HCT116 (cell line): ENCODE results near the gene COL23A1. TPM values are rescaled to one million over a fixed set of nuclear protein-coding genes. Genes with fewer than 3 reads are reported as not detected.

Source experiments
- ATAC-seq: fragments of 200-7000 bp; cut with Tn5 transposase; 2 replicates; pipeline ENCODE4 v1.9.1; 2020; ENCODE audit warnings: mild to moderate bottlenecking, moderate library complexity
- BruUV-seq: library from RNA; stranded (reverse); fragments of 400-500 nt; replicated peaks from 2 replicates; lab custom pipeline; 2021; lab: Mats Ljungman, UMichigan
- CTCF ChIA-PET: fragments of 300-600 bp; sonication (Branson Sonifier 250); formaldehyde crosslinking; loops from one replicate; lab custom pipeline; 2021; ENCODE audit warnings: antibody characterized with exemption; lab: Charles Lee
- POLR2A ChIA-PET: fragments of 300-600, 350-600 bp; sonication (Branson Sonifier 250); formaldehyde crosslinking; loops from one replicate; lab custom pipeline; 2021; ENCODE audit warnings: antibody characterized with exemption; lab: Charles Lee
- RAD21 ChIA-PET, 2 experiments: fragments of 300-600 bp; sonication (Branson Sonifier 250); formaldehyde crosslinking; loops; one replicate each; lab custom pipeline; 2023; ENCODE audit warnings: low total read pairs in 2 of 2; ENCODE audit not compliant: uncharacterized antibody in 2 of 2, unreplicated experiment in 2 of 2, low non-redundant PET in 1 of 2; lab: Charles Lee
- DNase-seq: peaks from one replicate; pipeline ENCODE4 v3.0.0-alpha.2; 2010; ENCODE audit warnings: low read depth, low spot score
- H2AFZ ChIP-seq: fragments of 200-600 bp; shearing (Covaris generic), sonication (generic); 2 replicates; pipeline ENCODE4 v1.6.1; 2017; ENCODE audit warnings: low read depth, mixed run types, mixed read lengths, antibody characterized with exemption, low read length; ENCODE audit not compliant: poor library complexity, severe bottlenecking
- H3K27ac ChIP-seq: 2 replicates; pipeline ENCODE4 v1.5.1; 2012; ENCODE audit warnings: low read depth, low read length
- H3K27me3 ChIP-seq: fragments of 200-600 bp; sonication (generic); 2 replicates; pipeline ENCODE4 v1.6.1; 2016; ENCODE audit warnings: mixed run types, low read length, mixed read lengths; ENCODE audit not compliant: insufficient read depth
- H3K36me3 ChIP-seq, 2 experiments: fragments of 200-500 bp in 1 of 2; fragments of 200-600 bp in 1 of 2; sonication (Bioruptor generic) in 1 of 2; sonication (generic) in 1 of 2; 2 replicates each; pipeline versions ENCODE4 v1.5.1 to v1.6.1; 2014 to 2016; ENCODE audit warnings: low read length in 2 of 2, inconsistent platforms in 1 of 2, mixed read lengths in 1 of 2, mixed run types in 1 of 2; ENCODE audit not compliant: insufficient read depth in 2 of 2, control insufficient read depth in 1 of 2
- H3K4me1 ChIP-seq, 2 experiments: fragments of 200-600 bp in 1 of 2; sonication (generic) in 1 of 2; 2 replicates each; pipeline versions ENCODE4 v1.5.1 to v1.6.1; 2012 to 2017; ENCODE audit warnings: low read length in 2 of 2, inconsistent platforms in 1 of 2, mild to moderate bottlenecking in 1 of 2, mixed read lengths in 1 of 2, mixed run types in 1 of 2, moderate library complexity in 1 of 2; ENCODE audit not compliant: insufficient read depth in 2 of 2, control insufficient read depth in 1 of 2
- H3K4me2 ChIP-seq: fragments of 200-600 bp; sonication (generic); 2 replicates; pipeline ENCODE4 v1.6.1; 2017; ENCODE audit warnings: mixed run types, low read length, mixed read lengths
- H3K4me3 ChIP-seq, 2 experiments: fragments of 200-600 bp in 1 of 2; sonication (generic) in 1 of 2; replicated peaks in 1 of 2; 2 replicates each; pipeline ENCODE4 v1.5.1; 2011 to 2016; ENCODE audit warnings: low read length in 2 of 2, control low read depth in 1 of 2, low read depth in 1 of 2, mild to moderate bottlenecking in 1 of 2, mixed read lengths in 1 of 2, mixed run types in 1 of 2
- H3K79me2 ChIP-seq: fragments of 200-600 bp; sonication (generic); 2 replicates; pipeline ENCODE4 v1.6.1; 2017; ENCODE audit warnings: mild to moderate bottlenecking, mixed run types, low read length, moderate library complexity, mixed read lengths; ENCODE audit not compliant: insufficient read depth
- H3K9ac ChIP-seq: fragments of 200-600 bp; sonication (generic); 2 replicates; pipeline ENCODE4 v1.6.1; 2016; ENCODE audit warnings: low read length, mixed read lengths
- H3K9me2 ChIP-seq: fragments of 200-600 bp; sonication (generic), shearing (Covaris generic); 2 replicates; pipeline ENCODE4 v1.6.1; 2017; ENCODE audit warnings: mixed run types, mild to moderate bottlenecking, moderate library complexity; ENCODE audit not compliant: insufficient read depth
- H3K9me3 ChIP-seq, 2 experiments: fragments of 200-500 bp in 1 of 2; fragments of 200-600 bp in 1 of 2; sonication (Bioruptor generic) in 1 of 2; sonication (generic) in 1 of 2; 2 replicates each; pipeline ENCODE4 v1.6.1; 2014 to 2017; ENCODE audit warnings: low read length in 2 of 2, mixed read lengths in 2 of 2, inconsistent platforms in 1 of 2, low read depth in 1 of 2, mild to moderate bottlenecking in 1 of 2, mixed run types in 1 of 2, moderate library complexity in 1 of 2; ENCODE audit not compliant: control insufficient read depth in 1 of 2, insufficient read depth in 1 of 2
- H4K20me1 ChIP-seq: fragments of 200-600 bp; sonication (generic), shearing (Covaris generic); 2 replicates; pipeline ENCODE4 v1.6.1; 2017; ENCODE audit warnings: mixed run types, mild to moderate bottlenecking, moderate library complexity; ENCODE audit not compliant: insufficient read depth
- CEBPB ChIP-seq: IDR thresholded peaks from 2 replicates; pipeline ENCODE4 v1.6.1; 2012; ENCODE audit warnings: low read depth
- EGR1 ChIP-seq: IDR thresholded peaks from 2 replicates; pipeline ENCODE4 v1.6.1; 2012; ENCODE audit warnings: low read depth
- EZH2phosphoT487 ChIP-seq: fragments of 200-600 bp; IDR thresholded peaks from 2 replicates; pipeline ENCODE4 v1.6.1; 2018; ENCODE audit warnings: antibody characterized with exemption, borderline replicate concordance
- FOSL1 ChIP-seq: IDR thresholded peaks from 2 replicates; pipeline ENCODE4 v1.6.1; 2012; ENCODE audit warnings: low read depth
- JUND ChIP-seq: IDR thresholded peaks from 2 replicates; pipeline ENCODE4 v1.6.1; 2012
- POLR2A ChIP-seq: IDR thresholded peaks from 2 replicates; pipeline ENCODE4 v1.7.0; 2011; ENCODE audit warnings: borderline replicate concordance; ENCODE audit not compliant: insufficient read depth, insufficient read length; ENCODE audit errors: extremely low read depth
- POLR2AphosphoS5 ChIP-seq: IDR thresholded peaks from 2 replicates; pipeline ENCODE4 v1.6.1; 2011; ENCODE audit warnings: mild to moderate bottlenecking, low read depth, low read length, moderate library complexity
- RAD21 ChIP-seq: IDR thresholded peaks from 2 replicates; pipeline ENCODE4 v1.6.1; 2012; ENCODE audit warnings: low read depth, mild to moderate bottlenecking
- SIN3A ChIP-seq: IDR thresholded peaks from 2 replicates; pipeline ENCODE4 v1.6.1; 2012; ENCODE audit warnings: low read depth
- SP1 ChIP-seq: IDR thresholded peaks from 2 replicates; pipeline ENCODE4 v1.6.1; 2012; ENCODE audit warnings: low read depth
- TCF7L2 ChIP-seq: IDR thresholded peaks from 2 replicates; pipeline ENCODE4 v1.7.0; 2011; ENCODE audit warnings: borderline replicate concordance, inconsistent platforms; ENCODE audit not compliant: insufficient read depth, insufficient read length; ENCODE audit errors: extremely low read depth
- YY1 ChIP-seq: IDR thresholded peaks from 2 replicates; pipeline ENCODE4 v1.6.1; 2011; ENCODE audit warnings: low read length, low read depth, moderate library complexity, mild to moderate bottlenecking; ENCODE audit not compliant: insufficient replicate concordance; ENCODE audit errors: extremely low read depth
- ZNF274 ChIP-seq: fragments of 200-500 bp; sonication (Bioruptor generic); IDR thresholded peaks from 2 replicates; pipeline ENCODE4 v1.6.1; 2014; ENCODE audit warnings: mild to moderate bottlenecking, low read depth, low read length, inconsistent platforms
- intact Hi-C: fragments of 100-400 bp; cut with micrococcal nuclease; formaldehyde crosslinking; loops from 2 replicates; pipeline ENCODE4 v1.10.0; 2022
- total RNA-seq: library from RNA; stranded (reverse); gene quantifications from one replicate; pipeline ENCODE4 v1.2.1, GENCODE V29; 2021; ENCODE audit not compliant: unreplicated experiment
- TF ChIP-seq, protein P1 (sequence below): IDR thresholded peaks from 2 replicates; pipeline ENCODE4 v1.6.1; 2011; ENCODE audit warnings: mild to moderate bottlenecking, low read length, moderate library complexity; ENCODE audit not compliant: insufficient replicate concordance; ENCODE audit errors: extremely low read depth
- TF ChIP-seq, protein P2 (sequence below): IDR thresholded peaks from 2 replicates; pipeline ENCODE4 v1.6.1; 2012

Gene COL23A1
- total RNA-seq, 1 experiment from 2014 or later = not detected

DNA sequence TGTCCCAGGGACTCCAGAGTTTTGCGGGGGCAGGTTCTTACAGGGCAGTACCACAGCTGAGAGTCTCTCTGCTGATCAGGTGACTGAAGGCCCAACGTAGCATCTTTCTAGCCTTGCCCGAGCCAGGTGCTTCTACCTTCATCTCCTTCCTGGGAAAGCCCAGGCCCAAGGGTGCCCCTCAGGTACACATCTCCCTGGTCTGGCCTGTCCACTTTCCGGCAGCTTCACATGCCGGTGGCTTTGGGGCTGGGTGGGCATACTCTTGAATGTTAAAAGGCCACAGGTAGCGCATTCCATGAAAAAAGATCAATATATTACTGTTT, 351.9 kb downstream of the COL23A1 start:
- H3K4me2 ChIP-seq = no peak overlapping the region
- no TSS peak for BruUV-seq
- no peak for DNase-seq
- no peak for TF ChIP-seq RAD21
- TF ChIP-seq ZNF274 = no peak
- TF ChIP-seq JUND = no peak
- no peak for TF ChIP-seq FOSL1
- TF ChIP-seq EGR1 = no peak
- TF ChIP-seq, protein P1, sequence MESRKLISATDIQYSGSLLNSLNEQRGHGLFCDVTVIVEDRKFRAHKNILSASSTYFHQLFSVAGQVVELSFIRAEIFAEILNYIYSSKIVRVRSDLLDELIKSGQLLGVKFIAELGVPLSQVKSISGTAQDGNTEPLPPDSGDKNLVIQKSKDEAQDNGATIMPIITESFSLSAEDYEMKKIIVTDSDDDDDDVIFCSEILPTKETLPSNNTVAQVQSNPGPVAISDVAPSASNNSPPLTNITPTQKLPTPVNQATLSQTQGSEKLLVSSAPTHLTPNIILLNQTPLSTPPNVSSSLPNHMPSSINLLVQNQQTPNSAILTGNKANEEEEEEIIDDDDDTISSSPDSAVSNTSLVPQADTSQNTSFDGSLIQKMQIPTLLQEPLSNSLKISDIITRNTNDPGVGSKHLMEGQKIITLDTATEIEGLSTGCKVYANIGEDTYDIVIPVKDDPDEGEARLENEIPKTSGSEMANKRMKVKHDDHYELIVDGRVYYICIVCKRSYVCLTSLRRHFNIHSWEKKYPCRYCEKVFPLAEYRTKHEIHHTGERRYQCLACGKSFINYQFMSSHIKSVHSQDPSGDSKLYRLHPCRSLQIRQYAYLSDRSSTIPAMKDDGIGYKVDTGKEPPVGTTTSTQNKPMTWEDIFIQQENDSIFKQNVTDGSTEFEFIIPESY = no peak
- no peak for TF ChIP-seq YY1
- TF ChIP-seq POLR2AphosphoS5 = no peak
- TF ChIP-seq TCF7L2 = no peak
- TF ChIP-seq CEBPB = no peak
- TF ChIP-seq SP1 = no peak
- TF ChIP-seq POLR2A = no peak
- TF ChIP-seq SIN3A = no peak
- TF ChIP-seq EZH2phosphoT487 = no peak
- TF ChIP-seq, protein P2, sequence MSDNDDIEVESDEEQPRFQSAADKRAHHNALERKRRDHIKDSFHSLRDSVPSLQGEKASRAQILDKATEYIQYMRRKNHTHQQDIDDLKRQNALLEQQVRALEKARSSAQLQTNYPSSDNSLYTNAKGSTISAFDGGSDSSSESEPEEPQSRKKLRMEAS = no peak
- TF ChIP-seq, all 23 proteins: peak for 0
- CTCF ChIA-PET = no interaction called here
- peaks cover 0 to 5% of the 10 kb centered on the region in 2 experiments; a peak in 2 of 4 replicates for H3K4me1 ChIP-seq
- no peak overlapping the region for H3K9ac ChIP-seq
- POLR2A ChIA-PET = no interaction called here
- H3K79me2 ChIP-seq = no peaks in the 10 kb centered on the region
- H3K9me2 ChIP-seq = no peaks in the 10 kb centered on the region
- RAD21 ChIA-PET = no interaction called here
- H4K20me1 ChIP-seq = no peaks in the 10 kb centered on the region
- H2AFZ ChIP-seq = no peak overlapping the region
- H3K4me3 ChIP-seq = no peak overlapping the region
- ATAC-seq = no peak
- intact Hi-C loops = loop anchor here (5.0 kb wide), 1 partner anchor 314 kb away; no protein-coding TSS in a partner anchor
- no peaks in the 10 kb centered on the region for H3K9me3 ChIP-seq
- H3K36me3 ChIP-seq = no peaks in the 10 kb centered on the region
- no peak overlapping the region for H3K27ac ChIP-seq
- H3K27me3 ChIP-seq = no peaks in the 10 kb centered on the region
